Adrenal gland (tissue), 12 donors: Measurements from ENCODE around the gene GRB10. TPM values are rescaled to one million over a fixed set of nuclear protein-coding genes. Genes with fewer than 3 reads are reported as not detected.

Experiments used
- DNase-seq, 7 donors: peaks; one replicate each; pipeline ENCODE4 v3.0.0-alpha.2; 2019 to 2020
- H3K27ac ChIP-seq, 5 donors: fragments of 200-600 bp; sonication (generic) in 4 of 5; 1 replicate in 3 of 5; 2 replicates in 2 of 5; pipeline versions ENCODE4 v1.5.1 to v1.8.0; 2016 to 2020; ENCODE audit warnings: mild to moderate bottlenecking in 1 of 5
- H3K27me3 ChIP-seq: fragments of 200-600 bp; 2 replicates; pipeline ENCODE4 v1.8.0; 2021
- H3K36me3 ChIP-seq, 2 donors: fragments of 200-600 bp; replicated peaks in 1 of 2; 1 replicate in 1 of 2; 2 replicates in 1 of 2; pipeline versions ENCODE4 v1.5.1 to v1.8.0; 2018 to 2022
- H3K4me1 ChIP-seq, 2 donors: fragments of 200-600 bp; replicated peaks in 1 of 2; 1 replicate in 1 of 2; 2 replicates in 1 of 2; pipeline versions ENCODE4 v1.5.1 to v1.8.0; 2018 to 2021
- H3K4me3 ChIP-seq, 4 donors: fragments of 200-600 bp; sonication (generic) in 3 of 4; one replicate each; pipeline ENCODE4 v1.5.1; 2016 to 2018
- H3K9me3 ChIP-seq, 3 donors: fragments of 200-600 bp; sonication (generic) in 1 of 3; replicated peaks in 1 of 3; 1 replicate in 2 of 3; 2 replicates in 1 of 3; pipeline versions ENCODE4 v1.5.1 to v1.8.0; 2016 to 2021
- CTCF ChIP-seq, 6 experiments: fragments of 450-650 bp in 4 of 6; fragments of 200-600 bp in 2 of 6; sonication (generic) in 1 of 6; IDR thresholded peaks; 1 replicate in 5 of 6; 2 replicates in 1 of 6; pipeline versions ENCODE4 v1.5.1 to v1.8.0; 2016 to 2021; ENCODE audit warnings: antibody characterized with exemption in 6 of 6, mild to moderate bottlenecking in 2 of 6, moderate library complexity in 1 of 6
- POLR2A ChIP-seq, 2 donors: fragments of 450-650 bp; IDR thresholded peaks; one replicate each; pipeline ENCODE4 v1.6.1; 2017; ENCODE audit warnings: antibody characterized with exemption in 2 of 2, mild to moderate bottlenecking in 2 of 2, moderate library complexity in 1 of 2
- WGBS, 4 donors: extraction: QIAGEN DNeasy Blood & Tissue Kit in 2 of 4; methylation state at CpG; one replicate each; pipeline versions ENCODE4 v1.1.5 to v1.1.7; 2013 to 2017; 5-methylcytosine and 5-hydroxymethylcytosine counted together
- intact Hi-C, 2 donors: fragments of 100-400 bp; cut with DNase I; formaldehyde crosslinking; loops; one replicate each; pipeline versions ENCODE4 v1.14.1 to v1.15.0; 2022 to 2023
- polyA plus RNA-seq, 3 donors: library from polyadenylated mRNA; stranded (reverse); fragments of 200-250 nt in 2 of 3; fragments of 350-450 nt in 1 of 3; fragmentation: Illumina TruSeq in 1 of 3; extraction: RNeasy Lipid Tissue Mini Kit (QIAGEN cat#74804) in 1 of 3; gene quantifications; one replicate each; pipeline ENCODE4 v1.2.3, GENCODE V29; 2013 to 2014
- total RNA-seq, 9 donors: library from RNA; depleted of rRNA in 4 of 9; stranded (reverse); fragments of >200 nt in 4 of 9; fragments of 120-200 nt in 1 of 9; fragmentation: NEBNext Ultra II Directional in 1 of 9; extraction: Animal tissue kit (Norgen Biotek cat#: 25700) in 1 of 9; gene quantifications; one replicate each; pipeline versions ENCODE4 v1.1.0 to v1.2.4, GENCODE V29; 2013 to 2023
- donor health status: healthy with polysubstance abuse.
- donor health status: Bipolar disorder and iron deficiency.
- donor health status: DM: yes; HTN: yes; CAD: no.
- donor health status: DM: no; HTN: no; CAD: no.
- donor health status: DM: no; HTN: no; CAD: no.
- donor health status: DM: yes; HTN: yes; CAD: no.

GRB10 gene
- total and polyA plus RNA-seq, 12 donors: 33.5 to 158 (median 67.3) TPM

- Histone ChIP-seq H3K4me3 (no peak overlapping the region), H3K9me3 (no peaks in the 10 kb centered on the region), H3K4me1 (peaks cover 0 to 12% of the 10 kb centered on the region in 2 donors), H3K27ac (no peak overlapping the region), H3K27me3 (no peaks in the 10 kb centered on the region), H3K36me3 (peaks cover 0 to 26% of the 10 kb centered on the region in 2 donors)
- DNase-seq: no peak
- intact Hi-C loops: no loop called here
- TF ChIP-seq CTCF (IDR thresholded peaks at IDR 0.05): no peak
- no peak for TF ChIP-seq POLR2A (IDR thresholded peaks at IDR 0.05)
- WGBS, 4 donors: 60 to 63% (median 63%) methylated on average over 7 of the region's 7 CpGs
Measured at GRCh38 chr7:50594734-50595485, 187.8 kb downstream of the GRB10 start.

- Histone ChIP-seq H3K27me3 (no peaks in the 10 kb centered on the region), H3K36me3 (peaks cover 0 to 26% of the 10 kb centered on the region in 2 donors), H3K9me3 (no peaks in the 10 kb centered on the region), H3K4me1 (peaks cover 0 to 10% of the 10 kb centered on the region in 2 donors), H3K27ac (no peak overlapping the region), H3K4me3 (no peak overlapping the region)
- TF ChIP-seq CTCF (IDR thresholded peaks at IDR 0.05) (no peak), POLR2A (IDR thresholded peaks at IDR 0.05) (no peak)
- 77 to 92% (median 86%) methylated on average over 4 of the region's 4 CpGs for WGBS, 4 donors
- DNase-seq: no peak
- intact Hi-C loops: no loop called here
Measured at GRCh38 chr7:50594136-50594535, 188.6 kb downstream of the GRB10 start.

GRCh38 chr7:50592940-50593339 lies 189.8 kb downstream of the GRB10 start:
- WGBS, 4 donors: 96 to 97% (median 97%) methylated on average over 13 of the region's 13 CpGs
- TF ChIP-seq CTCF (IDR thresholded peaks at IDR 0.05) (no peak), POLR2A (IDR thresholded peaks at IDR 0.05) (no peak)
- Histone ChIP-seq H3K9me3 (no peaks in the 10 kb centered on the region), H3K27ac (no peak overlapping the region), H3K4me3 (no peak overlapping the region), H3K36me3 (peaks cover 0 to 26% of the 10 kb centered on the region in 2 donors), H3K4me1 (peaks cover 2 to 6% of the 10 kb centered on the region in 2 donors), H3K27me3 (no peaks in the 10 kb centered on the region)
- intact Hi-C loops: no loop called here
- DNase-seq: no peak

GRCh38 chr7:50591480-50592438 lies 190.9 kb downstream of the GRB10 start:
- H3K4me1 ChIP-seq: peaks cover 7 to 9% of the 10 kb centered on the region in 2 donors
- H3K27me3 ChIP-seq: no peaks in the 10 kb centered on the region
- peaks cover 0 to 23% of the 10 kb centered on the region in 2 donors for H3K36me3 ChIP-seq
- 77 to 89% (median 85%) methylated on average over 15 to 21 of the region's 21 CpGs for WGBS, 4 donors
- intact Hi-C loops: no loop called here
- H3K4me3 ChIP-seq: no peak overlapping the region
- no peak for DNase-seq
- TF ChIP-seq POLR2A (IDR thresholded peaks at IDR 0.05): no peak
- no peak for TF ChIP-seq CTCF (IDR thresholded peaks at IDR 0.05)
- H3K9me3 ChIP-seq: no peaks in the 10 kb centered on the region
- no peak overlapping the region for H3K27ac ChIP-seq
